ENCODE results near the gene ZNF853. TPM values are rescaled to one million over a fixed set of nuclear protein-coding genes. Genes with fewer than 3 reads are reported as not detected.

Gene ZNF853
- polyA plus RNA-seq, 3 donors: 0.15 TPM; not detected in 2

DNA sequence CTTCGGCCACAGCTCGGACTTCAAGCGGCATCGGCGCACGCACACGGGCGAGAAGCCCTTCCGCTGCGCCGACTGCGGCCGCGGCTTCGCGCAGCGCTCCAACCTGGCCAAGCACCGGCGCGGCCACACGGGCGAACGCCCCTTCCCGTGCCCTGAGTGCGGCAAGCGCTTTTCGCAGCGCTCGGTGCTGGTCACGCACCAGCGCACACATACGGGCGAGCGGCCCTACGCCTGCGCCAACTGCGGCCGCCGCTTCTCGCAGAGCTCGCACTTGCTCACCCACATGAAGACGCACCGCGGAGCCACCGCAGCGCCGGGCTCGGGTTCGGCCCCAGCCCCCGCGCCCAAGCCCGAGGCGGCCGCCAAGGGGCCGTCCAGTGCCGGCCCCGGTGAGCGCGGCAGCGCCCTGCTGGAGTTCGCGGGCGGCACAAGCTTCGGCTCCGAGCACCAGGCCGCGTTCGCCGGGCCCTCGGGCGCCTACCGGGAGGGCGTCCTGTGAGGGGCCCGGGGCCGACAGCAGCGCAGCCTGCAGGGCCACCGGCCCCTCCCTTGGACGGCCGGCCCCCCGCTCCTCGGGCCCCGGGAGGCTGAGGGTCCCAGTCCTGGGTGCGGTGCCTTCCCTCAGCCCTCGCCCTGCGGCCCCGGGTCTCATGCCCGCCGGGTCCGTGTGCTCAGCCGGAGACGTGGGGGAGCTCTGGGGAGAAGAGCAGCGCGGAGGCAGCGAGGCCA is 38.9 kb downstream of the ZNF853 start:
- Histone ChIP-seq H3K9ac (ENCODE audit: insufficient read depth, low read length, poor library complexity, severe bottlenecking) (no peak overlapping the region), H3K27me3 (ENCODE audit: control insufficient read depth in 2 of 2, insufficient read depth in 2 of 2, low read length in 2 of 2) (no peaks in the 10 kb centered on the region), H3K79me2 (ENCODE audit: insufficient read depth, low read length) (no peaks in the 10 kb centered on the region), H3K27ac (ENCODE audit: low read depth in 1 of 2, low read length in 2 of 2) (no peak overlapping the region), H4K20me1 (ENCODE audit: insufficient read depth, low read length) (peaks cover 19% of the 10 kb centered on the region), H3K36me3 (replicated peaks in 1 of 2; ENCODE audit: control insufficient read depth in 1 of 2, insufficient read depth in 2 of 2, low read length in 2 of 2) (peaks cover 42 to 57% of the 10 kb centered on the region in 2 donors), H3K4me3 (replicated peaks in 1 of 3; ENCODE audit: low read depth in 2 of 3, low read length in 3 of 3) (no peak overlapping the region), H3K9me3 (replicated peaks in 1 of 2; ENCODE audit: control insufficient read depth in 1 of 2, insufficient read depth in 1 of 2, low read length in 2 of 2) (peaks cover 38 to 42% of the 10 kb centered on the region in 2 donors), H3K4me2 (replicated peaks; ENCODE audit: extremely low read depth, low read length, poor library complexity, severe bottlenecking) (no peak overlapping the region), H3K4me1 (ENCODE audit: control insufficient read depth in 1 of 2, insufficient read depth in 2 of 2, low read length in 2 of 2) (no peaks in the 10 kb centered on the region), H2AFZ (ENCODE audit: insufficient read depth, low read depth, low read length, poor library complexity, severe bottlenecking) (no peak overlapping the region)
- Mint-ChIP-seq H3K4me1 (peaks cover 3% of the 10 kb centered on the region), H3K27me3 (ENCODE audit: low read depth in 3 of 3) (peaks cover 2 to 6% (median 3%) of the 10 kb centered on the region in 3 donors), H3K27ac (no peak overlapping the region), H3K4me3 (no peak overlapping the region), H3K36me3 (peaks cover 39 to 48% of the 10 kb centered on the region in 2 donors), H3K9me3 (peaks cover 28 to 44% (median 40%) of the 10 kb centered on the region in 7 donors)
- TF ChIP-seq CTCF (IDR thresholded peaks at IDR 0.05): no peak
- DNase-seq: peak in 1 of 3 donors; percentile 0
- WGBS (ENCODE audit: insufficient coverage): 98% methylated on average over 83 of the region's 94 CpGs
- intact Hi-C loops (cut with micrococcal nuclease): no loop called here

DNA sequence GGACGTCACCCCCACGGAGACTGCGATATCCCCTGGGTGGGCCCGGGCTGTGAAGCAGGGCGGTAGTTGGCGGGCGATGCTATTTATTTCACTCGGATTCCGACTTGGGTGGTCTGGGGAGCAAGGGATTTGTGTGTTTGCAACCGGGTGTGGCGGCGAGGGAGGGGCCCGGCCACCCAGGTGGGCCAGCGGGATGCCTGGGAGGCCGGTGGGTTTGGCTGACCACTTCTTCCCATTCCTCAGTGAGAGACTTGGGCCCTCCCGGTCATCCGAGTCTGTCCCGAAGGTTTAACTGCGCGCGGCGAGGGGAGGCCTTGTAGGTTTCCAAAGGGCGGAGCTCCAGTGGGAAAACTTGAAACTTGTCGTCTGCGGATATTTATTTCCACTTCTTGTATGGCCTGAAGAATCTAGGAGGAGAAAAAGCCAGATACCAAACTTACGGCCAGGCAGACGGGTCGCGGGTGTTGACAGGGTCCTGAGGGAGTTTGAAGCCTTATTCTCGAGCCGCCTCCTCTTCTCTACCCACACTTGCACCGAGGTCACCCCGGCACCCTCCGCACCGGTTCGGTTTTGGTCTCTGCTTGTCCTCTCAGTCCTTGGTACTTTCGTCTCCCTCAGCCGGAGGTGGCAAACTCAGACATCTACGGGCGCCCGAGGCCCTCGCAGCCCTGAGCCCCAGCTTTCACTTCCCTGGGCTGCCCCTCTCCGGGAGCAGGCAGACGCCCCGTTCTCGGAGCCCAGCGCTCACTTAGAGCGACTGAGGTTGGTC is 39.6 kb downstream of the ZNF853 start:
- peaks cover 33 to 35% of the 10 kb centered on the region in 2 donors for H3K9me3 ChIP-seq (replicated peaks in 1 of 2; ENCODE audit: control insufficient read depth in 1 of 2, insufficient read depth in 1 of 2, low read length in 2 of 2)
- peaks cover 5 to 13% (median 5%) of the 10 kb centered on the region in 3 donors for H3K27me3 Mint-ChIP-seq (ENCODE audit: low read depth in 3 of 3)
- no peak overlapping the region for H3K9ac ChIP-seq (ENCODE audit: insufficient read depth, low read length, poor library complexity, severe bottlenecking)
- peaks cover 3% of the 10 kb centered on the region for H3K4me1 Mint-ChIP-seq
- H3K4me1 ChIP-seq (ENCODE audit: control insufficient read depth in 1 of 2, insufficient read depth in 2 of 2, low read length in 2 of 2): no peaks in the 10 kb centered on the region
- H4K20me1 ChIP-seq (ENCODE audit: insufficient read depth, low read length): peaks cover 12% of the 10 kb centered on the region
- peaks cover 33 to 40% of the 10 kb centered on the region in 2 donors for H3K36me3 Mint-ChIP-seq
- H3K27ac ChIP-seq (ENCODE audit: low read depth in 1 of 2, low read length in 2 of 2): no peak overlapping the region
- no peak overlapping the region for H3K27ac Mint-ChIP-seq
- H3K4me2 ChIP-seq (replicated peaks; ENCODE audit: extremely low read depth, low read length, poor library complexity, severe bottlenecking): no peak overlapping the region
- DNase-seq: no peak
- no peak overlapping the region for H3K4me3 ChIP-seq (replicated peaks in 1 of 3; ENCODE audit: low read depth in 2 of 3, low read length in 3 of 3)
- WGBS (ENCODE audit: insufficient coverage): 96% methylated on average over 39 of the region's 48 CpGs
- H3K27me3 ChIP-seq (ENCODE audit: control insufficient read depth in 2 of 2, insufficient read depth in 2 of 2, low read length in 2 of 2): no peaks in the 10 kb centered on the region
- no peaks in the 10 kb centered on the region for H3K79me2 ChIP-seq (ENCODE audit: insufficient read depth, low read length)
- TF ChIP-seq CTCF (IDR thresholded peaks at IDR 0.05): no peak
- intact Hi-C loops (cut with micrococcal nuclease): no loop called here
- no peak overlapping the region for H3K4me3 Mint-ChIP-seq
- H3K36me3 ChIP-seq (replicated peaks in 1 of 2; ENCODE audit: control insufficient read depth in 1 of 2, insufficient read depth in 2 of 2, low read length in 2 of 2): peaks cover 35 to 49% of the 10 kb centered on the region in 2 donors
- H3K9me3 Mint-ChIP-seq: peaks cover 26 to 36% (median 33%) of the 10 kb centered on the region in 7 donors
- H2AFZ ChIP-seq (ENCODE audit: insufficient read depth, low read depth, low read length, poor library complexity, severe bottlenecking): no peak overlapping the region
